SU-DHL-6 (cell line): Measurements from ENCODE around the gene PCSK1.

ENCODE experiments used
- EZH2phosphoT487 ChIP-seq: fragments of 200-600 bp; sonication (generic), shearing (Covaris generic); conservative IDR thresholded peaks from 2 replicates; pipeline ENCODE4 v1.6.1; 2018; ENCODE audit warnings: mild to moderate bottlenecking, antibody characterized with exemption, low read length, moderate library complexity, mixed read lengths
- TF ChIP-seq, protein P1 (sequence below): fragments of 200-600 bp; sonication (generic); IDR thresholded peaks from one replicate; pipeline ENCODE4 v1.5.1; 2017; ENCODE audit warnings: antibody characterized with exemption, mild to moderate bottlenecking, low read length, moderate library complexity; ENCODE audit not compliant: insufficient read depth, poor library complexity, severe bottlenecking

DNA sequence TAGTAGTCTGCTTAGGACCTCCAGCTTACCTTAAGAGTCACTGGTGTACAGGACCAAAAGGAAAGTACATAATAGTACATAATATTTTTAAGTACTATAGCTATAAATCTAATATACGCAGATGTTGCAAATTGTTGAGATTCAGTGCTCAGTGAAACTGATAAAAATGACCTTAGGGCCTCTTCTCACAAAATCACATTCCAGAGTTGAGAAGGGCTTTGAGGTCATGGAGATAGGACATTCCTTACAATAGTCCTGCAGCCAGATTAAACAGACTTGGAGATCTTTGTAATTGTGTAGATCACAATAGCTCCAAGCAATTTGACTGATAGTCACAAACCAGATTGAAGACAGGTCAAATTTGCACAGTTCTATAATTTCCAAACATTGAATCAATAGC, 37.7 kb upstream of the PCSK1 start:
- TF ChIP-seq, protein P1, sequence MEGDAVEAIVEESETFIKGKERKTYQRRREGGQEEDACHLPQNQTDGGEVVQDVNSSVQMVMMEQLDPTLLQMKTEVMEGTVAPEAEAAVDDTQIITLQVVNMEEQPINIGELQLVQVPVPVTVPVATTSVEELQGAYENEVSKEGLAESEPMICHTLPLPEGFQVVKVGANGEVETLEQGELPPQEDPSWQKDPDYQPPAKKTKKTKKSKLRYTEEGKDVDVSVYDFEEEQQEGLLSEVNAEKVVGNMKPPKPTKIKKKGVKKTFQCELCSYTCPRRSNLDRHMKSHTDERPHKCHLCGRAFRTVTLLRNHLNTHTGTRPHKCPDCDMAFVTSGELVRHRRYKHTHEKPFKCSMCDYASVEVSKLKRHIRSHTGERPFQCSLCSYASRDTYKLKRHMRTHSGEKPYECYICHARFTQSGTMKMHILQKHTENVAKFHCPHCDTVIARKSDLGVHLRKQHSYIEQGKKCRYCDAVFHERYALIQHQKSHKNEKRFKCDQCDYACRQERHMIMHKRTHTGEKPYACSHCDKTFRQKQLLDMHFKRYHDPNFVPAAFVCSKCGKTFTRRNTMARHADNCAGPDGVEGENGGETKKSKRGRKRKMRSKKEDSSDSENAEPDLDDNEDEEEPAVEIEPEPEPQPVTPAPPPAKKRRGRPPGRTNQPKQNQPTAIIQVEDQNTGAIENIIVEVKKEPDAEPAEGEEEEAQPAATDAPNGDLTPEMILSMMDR: no peak
- no peak for TF ChIP-seq EZH2phosphoT487
